ENCODE data around the gene VAC14. TPM values are rescaled to one million over a fixed set of nuclear protein-coding genes. Genes with fewer than 3 reads are reported as not detected.

The VAC14 gene
- total RNA-seq, 1 donor from 2014 or later = 16.1 TPM

- peaks cover 30% of the 10 kb centered on the region for H3K4me1 Mint-ChIP-seq
- H3K4me3 Mint-ChIP-seq = no peak overlapping the region
- TF ChIP-seq, protein P1, sequence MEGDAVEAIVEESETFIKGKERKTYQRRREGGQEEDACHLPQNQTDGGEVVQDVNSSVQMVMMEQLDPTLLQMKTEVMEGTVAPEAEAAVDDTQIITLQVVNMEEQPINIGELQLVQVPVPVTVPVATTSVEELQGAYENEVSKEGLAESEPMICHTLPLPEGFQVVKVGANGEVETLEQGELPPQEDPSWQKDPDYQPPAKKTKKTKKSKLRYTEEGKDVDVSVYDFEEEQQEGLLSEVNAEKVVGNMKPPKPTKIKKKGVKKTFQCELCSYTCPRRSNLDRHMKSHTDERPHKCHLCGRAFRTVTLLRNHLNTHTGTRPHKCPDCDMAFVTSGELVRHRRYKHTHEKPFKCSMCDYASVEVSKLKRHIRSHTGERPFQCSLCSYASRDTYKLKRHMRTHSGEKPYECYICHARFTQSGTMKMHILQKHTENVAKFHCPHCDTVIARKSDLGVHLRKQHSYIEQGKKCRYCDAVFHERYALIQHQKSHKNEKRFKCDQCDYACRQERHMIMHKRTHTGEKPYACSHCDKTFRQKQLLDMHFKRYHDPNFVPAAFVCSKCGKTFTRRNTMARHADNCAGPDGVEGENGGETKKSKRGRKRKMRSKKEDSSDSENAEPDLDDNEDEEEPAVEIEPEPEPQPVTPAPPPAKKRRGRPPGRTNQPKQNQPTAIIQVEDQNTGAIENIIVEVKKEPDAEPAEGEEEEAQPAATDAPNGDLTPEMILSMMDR (IDR thresholded peaks at IDR 0.05) = no peak
- no peak for TF ChIP-seq EZH2 (IDR thresholded peaks at IDR 0.05)
- Histone ChIP-seq H3K36me3 (no peaks in the 10 kb centered on the region), H3K4me3 (no peak overlapping the region), H2AFZ (replicated peaks) (no peak overlapping the region), H3K9me3 (ENCODE audit: low read depth) (no peaks in the 10 kb centered on the region), H3K27ac (no peak overlapping the region), H3K4me2 (no peak overlapping the region), H4K20me1 (ENCODE audit: low read depth) (peaks cover 21% of the 10 kb centered on the region), H3K27me3 (no peaks in the 10 kb centered on the region), H3K79me2 (ENCODE audit: low read depth) (no peaks in the 10 kb centered on the region), H3K9ac (no peak overlapping the region), H3F3A (ENCODE audit: low read depth) (no peaks in the 10 kb centered on the region), H3K4me1 (peaks cover under 1% of the 10 kb centered on the region)
- H3K27ac Mint-ChIP-seq = peak overlapping the region; percentile 87
- H3K36me3 Mint-ChIP-seq = peaks cover 3% of the 10 kb centered on the region
- H3K27me3 Mint-ChIP-seq (ENCODE audit: insufficient read depth, low read depth) = peaks cover 4% of the 10 kb centered on the region
- no peaks in the 10 kb centered on the region for H3K9me3 Mint-ChIP-seq
- no peak for DNase-seq (ENCODE audit: low spot score)
These were observed 99.9 kb downstream of the VAC14 start for GRCh38 chr16:70701036-70701435.

- Histone ChIP-seq H3K9ac (no peak overlapping the region), H3F3A (ENCODE audit: low read depth) (no peaks in the 10 kb centered on the region), H4K20me1 (ENCODE audit: low read depth) (peaks cover 21% of the 10 kb centered on the region), H3K36me3 (no peaks in the 10 kb centered on the region), H3K9me3 (ENCODE audit: low read depth) (no peaks in the 10 kb centered on the region), H2AFZ (replicated peaks) (no peak overlapping the region), H3K27ac (no peak overlapping the region), H3K79me2 (ENCODE audit: low read depth) (no peaks in the 10 kb centered on the region), H3K27me3 (no peaks in the 10 kb centered on the region), H3K4me2 (no peak overlapping the region), H3K4me1 (peaks cover 7% of the 10 kb centered on the region), H3K4me3 (no peak overlapping the region)
- H3K4me1 Mint-ChIP-seq = peaks cover 35% of the 10 kb centered on the region
- peak overlapping the region; percentile 50 for H3K27ac Mint-ChIP-seq
- no peak for DNase-seq (ENCODE audit: low spot score)
- peaks cover 3% of the 10 kb centered on the region for H3K36me3 Mint-ChIP-seq
- no peak overlapping the region for H3K4me3 Mint-ChIP-seq
- peaks cover 4% of the 10 kb centered on the region for H3K27me3 Mint-ChIP-seq (ENCODE audit: insufficient read depth, low read depth)
- no peaks in the 10 kb centered on the region for H3K9me3 Mint-ChIP-seq
- TF ChIP-seq, protein P1 (IDR thresholded peaks at IDR 0.05) = no peak
- TF ChIP-seq EZH2phosphoT487 (IDR thresholded peaks at IDR 0.05) (no peak), EZH2 (IDR thresholded peaks at IDR 0.05) (no peak)
These were observed 100.6 kb downstream of the VAC14 start for GRCh38 chr16:70700101-70701020.

- H3K4me1 Mint-ChIP-seq = peaks cover 40% of the 10 kb centered on the region
- Histone ChIP-seq H3K4me1 (peaks cover 14% of the 10 kb centered on the region), H3K9me3 (ENCODE audit: low read depth) (no peaks in the 10 kb centered on the region), H3F3A (ENCODE audit: low read depth) (peaks cover under 1% of the 10 kb centered on the region), H3K27me3 (no peaks in the 10 kb centered on the region), H2AFZ (replicated peaks) (no peak overlapping the region), H3K4me3 (no peak overlapping the region), H3K27ac (no peak overlapping the region), H3K36me3 (no peaks in the 10 kb centered on the region), H3K9ac (no peak overlapping the region), H3K4me2 (no peak overlapping the region), H4K20me1 (ENCODE audit: low read depth) (peaks cover 22% of the 10 kb centered on the region), H3K79me2 (ENCODE audit: low read depth) (no peaks in the 10 kb centered on the region)
- peak overlapping the region; percentile 50 for H3K27ac Mint-ChIP-seq
- H3K9me3 Mint-ChIP-seq = no peaks in the 10 kb centered on the region
- DNase-seq (ENCODE audit: low spot score) = no peak
- TF ChIP-seq EZH2phosphoT487 (IDR thresholded peaks at IDR 0.05) = no peak
- TF ChIP-seq, protein P1 (IDR thresholded peaks at IDR 0.05) = no peak
- TF ChIP-seq EZH2 (IDR thresholded peaks at IDR 0.05) = no peak
- peaks cover 4% of the 10 kb centered on the region for H3K27me3 Mint-ChIP-seq (ENCODE audit: insufficient read depth, low read depth)
- H3K4me3 Mint-ChIP-seq = no peak overlapping the region
- peaks cover 3% of the 10 kb centered on the region for H3K36me3 Mint-ChIP-seq
These were observed 101.3 kb downstream of the VAC14 start for GRCh38 chr16:70699696-70700095.
